ENCODE measurements around the gene SCN4A. TPM values are rescaled to one million over a fixed set of nuclear protein-coding genes. Genes with fewer than 3 reads are reported as not detected.

Gene SCN4A
- total RNA-seq, 1 donor from 2014 or later, result 0.78 TPM

- no peak for DNase-seq
These were observed 44.3 kb upstream of the SCN4A start for GRCh38 chr17:64016974-64017373.

DNA sequence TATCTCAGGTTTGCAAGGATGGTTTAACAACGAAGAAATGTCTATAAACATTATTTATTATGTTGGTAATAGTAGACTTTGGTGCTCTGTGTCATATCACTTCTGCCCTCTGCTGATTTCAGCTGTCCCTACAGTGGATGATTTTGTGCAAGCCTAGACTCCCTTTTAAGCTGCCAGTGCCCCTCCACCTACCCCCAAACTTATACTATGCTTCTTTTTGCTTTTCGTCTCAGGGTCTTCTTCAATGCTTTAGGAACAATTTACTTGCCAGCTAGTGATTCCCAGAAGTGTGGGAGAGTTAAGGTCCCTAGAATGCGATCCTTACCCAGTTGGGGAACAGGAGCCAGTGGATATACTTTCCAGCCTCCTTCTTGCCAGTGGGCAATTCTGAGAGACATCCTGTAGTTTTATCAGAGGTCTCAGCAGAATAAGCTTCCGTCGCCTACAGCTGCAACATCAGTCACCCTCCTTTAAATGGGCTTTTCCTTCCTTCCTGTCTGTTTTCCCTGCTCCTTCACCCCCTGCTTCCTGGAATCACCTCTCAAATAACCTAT, 43.6 kb upstream of the SCN4A start:
- ATAC-seq (ENCODE audit: low read depth), result no peak
- no peak for DNase-seq
- intact Hi-C loops (cut with micrococcal nuclease), result loop anchor here (2.0 kb wide), 1 partner anchor 26 kb away; no protein-coding TSS in a partner anchor
- ChIA-PET CTCF (interaction anchor here (1.0 to 3.5 kb wide), 10 partner anchors 11 to 127 kb away, joined by 3 to 52 read pairs (median 6); partner anchors contain the start of genes CSHL1 and GH1), POLR2A (interaction anchor here (0.6 to 1.3 kb wide), 5 partner anchors 14 to 1107 kb away, joined by 3 to 6 read pairs (median 4); no protein-coding TSS in a partner anchor)
- no peaks in the 10 kb centered on the region for H3K9me3 Mint-ChIP-seq
- peak overlapping the region; percentile 69 for H3K4me3 Mint-ChIP-seq
- H3K36me3 Mint-ChIP-seq (ENCODE audit: low read depth), result peaks cover 19% of the 10 kb centered on the region
- peak overlapping the region; percentile 84 for H3K27ac Mint-ChIP-seq
- H3K4me1 Mint-ChIP-seq, result peaks cover 84% of the 10 kb centered on the region
- no peak for TF ChIP-seq CTCF (IDR thresholded peaks at IDR 0.05)
- no peaks in the 10 kb centered on the region for H3K27me3 Mint-ChIP-seq

More at GRCh38 chr17:64016974-64017373, 44.3 kb upstream of the SCN4A start:
- Mint-ChIP-seq H3K4me1 (peaks cover 85% of the 10 kb centered on the region), H3K27ac (peak overlapping the region; percentile 84), H3K36me3 (ENCODE audit: low read depth) (peaks cover 14% of the 10 kb centered on the region), H3K4me3 (peak overlapping the region; percentile 69), H3K27me3 (no peaks in the 10 kb centered on the region), H3K9me3 (no peaks in the 10 kb centered on the region)
- ATAC-seq (ENCODE audit: low read depth), result no peak
- TF ChIP-seq CTCF (IDR thresholded peaks at IDR 0.05), result no peak
- ChIA-PET POLR2A (interaction anchor here (0.6 to 1.3 kb wide), 3 partner anchors 70 to 173 kb away, joined by 4 to 6 read pairs (median 4); no protein-coding TSS in a partner anchor), CTCF (interaction anchor here (1.0 to 3.5 kb wide), 12 partner anchors 10 to 127 kb away, joined by 3 to 52 read pairs (median 4); partner anchors contain the start of genes CSHL1 and GH1)
- intact Hi-C loops (cut with micrococcal nuclease), result loop anchor here (2.0 kb wide), 1 partner anchor 26 kb away; no protein-coding TSS in a partner anchor

GRCh38 chr17:64015447-64015846, 42.7 kb upstream of the SCN4A start:
- H3K27ac Mint-ChIP-seq, result peak overlapping the region; percentile 87
- no peak overlapping the region for H3K4me3 Mint-ChIP-seq
- no peak for TF ChIP-seq CTCF (IDR thresholded peaks at IDR 0.05)
- ChIA-PET POLR2A (no interaction called here), CTCF (no interaction called here)
- peaks cover 28% of the 10 kb centered on the region for H3K36me3 Mint-ChIP-seq (ENCODE audit: low read depth)
- peaks cover 80% of the 10 kb centered on the region for H3K4me1 Mint-ChIP-seq
- DNase-seq (no peak), ATAC-seq (ENCODE audit: low read depth) (no peak)
- intact Hi-C loops (cut with micrococcal nuclease), result no loop called here
- no peaks in the 10 kb centered on the region for H3K9me3 Mint-ChIP-seq
- H3K27me3 Mint-ChIP-seq, result no peaks in the 10 kb centered on the region

DNA sequence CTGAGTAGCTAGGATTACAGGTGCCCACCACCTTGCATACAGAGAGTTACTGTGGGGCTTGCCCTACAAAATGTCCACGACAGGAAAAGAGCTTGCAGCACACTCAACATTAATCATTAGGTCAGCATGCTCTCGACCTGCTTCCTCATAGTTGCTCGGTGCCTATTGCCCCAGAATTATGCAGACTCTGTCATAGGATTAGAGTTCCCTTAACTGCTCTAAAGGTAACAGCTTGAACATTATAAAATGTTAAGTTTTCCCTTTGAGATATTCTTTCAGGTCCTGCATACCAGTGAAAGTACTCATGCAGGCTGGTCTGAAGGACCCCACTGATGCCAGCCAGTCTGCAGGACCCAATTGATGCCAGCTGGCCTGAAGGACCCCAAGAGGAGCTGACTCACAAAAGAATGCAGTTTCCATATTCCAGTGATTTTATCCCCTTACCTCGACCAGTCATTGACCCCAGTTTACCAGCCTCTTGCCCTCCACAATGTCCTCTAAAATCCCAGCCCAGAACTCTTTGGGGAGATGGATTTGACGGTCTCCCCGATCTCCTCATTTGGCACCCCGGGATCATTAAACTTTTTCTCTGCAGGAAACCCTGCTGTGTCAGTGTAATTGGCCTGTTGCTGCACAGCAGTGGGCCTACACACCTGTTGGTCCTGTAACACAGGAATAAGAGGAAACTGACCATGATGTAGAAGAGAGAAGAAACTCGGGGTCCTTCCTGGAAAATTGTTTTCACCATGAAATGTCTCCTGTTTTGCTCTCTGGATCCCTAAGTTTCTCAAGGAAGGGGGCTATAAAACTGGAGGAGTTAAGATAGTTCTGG, 37.1 kb upstream of the SCN4A start:
- H3K36me3 Mint-ChIP-seq (ENCODE audit: low read depth), result peaks cover 62% of the 10 kb centered on the region

More for the DNA sequence above, 37.1 kb upstream of the SCN4A start:
- no peaks in the 10 kb centered on the region for H3K27me3 Mint-ChIP-seq
- ATAC-seq (ENCODE audit: low read depth) (no peak), DNase-seq (no peak)
- ChIA-PET CTCF (interaction anchor here (1.4 kb wide), 1 partner anchor 16 kb away, joined by 3 read pairs; no protein-coding TSS in a partner anchor), POLR2A (interaction anchor here (0.8 kb wide), 1 partner anchor 10 kb away, joined by 4 read pairs; no protein-coding TSS in a partner anchor)
- TF ChIP-seq CTCF (IDR thresholded peaks at IDR 0.05), result no peak
- H3K4me3 Mint-ChIP-seq, result no peak overlapping the region
- H3K9me3 Mint-ChIP-seq, result no peaks in the 10 kb centered on the region
- H3K27ac Mint-ChIP-seq, result peak overlapping the region; percentile 35
- peaks cover 71% of the 10 kb centered on the region for H3K4me1 Mint-ChIP-seq
- intact Hi-C loops (cut with micrococcal nuclease), result no loop called here
